GM19193 (cell line): ENCODE data around the gene MRTFA.

Source experiments
- POLR2A ChIP-seq: IDR thresholded peaks from 4 replicates; pipeline ENCODE4 v1.6.1; 2011; ENCODE audit not compliant: insufficient read depth, insufficient read length; ENCODE audit errors: extremely low read depth

Gene MRTFA

DNA sequence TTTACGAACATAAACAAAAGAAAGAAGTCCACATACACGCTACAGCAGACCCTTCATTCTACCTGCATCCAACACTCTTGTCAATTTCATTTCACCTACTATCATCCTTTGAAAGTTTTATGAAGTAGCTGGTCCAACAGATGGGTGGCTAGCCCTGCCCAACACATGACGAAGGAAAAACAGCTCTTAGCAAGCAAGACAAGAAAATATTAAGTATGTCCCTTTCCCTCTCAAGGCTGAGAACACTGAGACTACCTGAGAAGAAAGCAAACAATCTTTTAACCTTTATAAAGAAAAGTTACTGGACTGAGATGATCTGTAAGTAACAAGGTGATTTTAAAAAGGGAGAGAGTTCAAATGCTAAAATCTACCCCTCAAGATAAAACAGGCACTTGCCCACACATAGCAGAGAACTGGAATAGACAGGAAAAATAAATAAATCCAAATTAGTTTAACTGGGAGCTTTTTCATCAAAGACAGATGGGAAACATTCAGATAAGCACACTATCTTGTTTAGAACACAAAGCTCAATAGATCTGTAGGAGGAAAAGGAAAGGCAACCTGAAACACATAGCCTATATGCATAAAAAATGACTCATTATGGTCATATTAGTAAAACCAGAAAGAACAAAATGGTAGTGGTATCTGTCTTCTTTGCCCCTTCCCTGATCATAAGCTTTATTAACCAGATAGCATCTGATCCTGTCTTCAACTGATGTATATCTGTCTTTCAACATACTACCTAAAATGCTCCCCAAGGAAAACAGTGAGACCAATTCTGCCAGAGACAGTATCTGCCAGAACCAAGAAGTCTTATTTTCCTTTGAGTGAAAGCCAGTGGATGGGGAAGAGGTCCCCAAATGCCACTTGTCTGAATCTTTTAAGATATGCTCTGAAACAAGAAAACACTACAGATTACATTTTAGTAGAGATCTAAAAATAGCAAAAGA lies 104.3 kb downstream of the MRTFA start:
- TF ChIP-seq POLR2A, result no peak

DNA sequence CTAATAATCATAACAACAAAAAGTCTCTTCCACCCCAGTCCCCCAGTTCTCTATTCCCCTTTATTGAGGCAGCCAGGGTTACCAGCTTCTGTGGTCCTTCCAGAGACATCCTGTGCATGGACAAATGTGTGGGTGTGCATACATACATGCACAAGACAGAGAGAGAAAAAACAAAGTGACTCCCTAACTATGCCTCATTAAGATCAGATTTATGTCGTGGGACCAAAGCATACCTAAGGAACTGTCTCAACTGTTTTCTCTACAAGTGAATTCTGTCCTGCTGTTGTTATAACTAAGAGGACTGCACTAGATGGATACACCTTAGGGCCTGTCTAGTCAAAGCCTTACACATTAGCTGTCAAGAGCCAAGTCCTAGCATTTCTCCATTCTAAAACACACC lies 106.7 kb downstream of the MRTFA start:
- TF ChIP-seq POLR2A, result no peak

DNA sequence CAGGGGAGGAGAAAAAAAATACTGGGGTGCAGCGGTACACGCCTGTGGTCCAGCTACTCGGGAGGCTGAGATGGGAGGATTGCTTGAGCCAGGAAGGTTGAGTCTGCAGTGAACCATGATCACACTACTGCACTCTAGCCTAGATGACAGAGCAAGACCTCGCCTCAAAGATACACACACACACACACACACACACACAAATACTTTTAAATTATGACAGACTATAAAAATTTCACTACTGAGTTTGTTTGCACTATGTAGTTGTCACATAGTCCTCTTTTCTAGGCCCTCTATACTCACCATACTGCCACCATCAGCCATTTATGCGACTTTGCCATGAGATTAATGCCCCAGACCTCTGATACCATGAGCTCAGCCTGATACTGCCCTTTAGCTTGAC lies 109.6 kb downstream of the MRTFA start:
- no peak for TF ChIP-seq POLR2A

DNA sequence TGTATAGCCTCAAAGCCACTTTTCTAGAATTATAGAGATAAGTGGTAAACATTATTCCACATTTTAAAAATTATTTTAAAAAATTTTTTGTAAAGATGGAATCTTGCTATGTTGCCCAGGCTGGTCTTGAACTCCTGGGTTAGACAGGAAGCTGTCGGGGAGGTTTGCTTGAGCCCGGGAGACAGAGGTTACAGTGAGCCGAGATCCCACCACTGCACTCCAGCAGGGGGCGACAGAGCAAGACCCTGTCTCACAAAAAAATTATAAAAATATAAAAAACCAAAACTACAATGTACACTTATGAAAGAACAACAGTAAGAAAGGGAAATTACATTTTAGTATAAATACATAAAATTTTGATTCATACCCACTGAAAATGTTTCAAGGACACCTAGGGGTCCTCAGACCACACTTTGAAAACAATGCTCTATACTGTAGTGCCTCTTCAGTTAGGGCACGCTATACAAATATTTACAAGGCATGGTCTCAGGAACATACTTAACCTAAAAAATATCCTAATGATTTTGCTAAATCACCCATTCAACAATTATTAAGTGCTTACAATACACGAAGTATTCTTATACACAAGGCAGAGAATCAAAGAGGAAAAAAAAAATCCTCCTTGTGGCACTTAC lies 111.2 kb downstream of the MRTFA start:
- no peak for TF ChIP-seq POLR2A

DNA sequence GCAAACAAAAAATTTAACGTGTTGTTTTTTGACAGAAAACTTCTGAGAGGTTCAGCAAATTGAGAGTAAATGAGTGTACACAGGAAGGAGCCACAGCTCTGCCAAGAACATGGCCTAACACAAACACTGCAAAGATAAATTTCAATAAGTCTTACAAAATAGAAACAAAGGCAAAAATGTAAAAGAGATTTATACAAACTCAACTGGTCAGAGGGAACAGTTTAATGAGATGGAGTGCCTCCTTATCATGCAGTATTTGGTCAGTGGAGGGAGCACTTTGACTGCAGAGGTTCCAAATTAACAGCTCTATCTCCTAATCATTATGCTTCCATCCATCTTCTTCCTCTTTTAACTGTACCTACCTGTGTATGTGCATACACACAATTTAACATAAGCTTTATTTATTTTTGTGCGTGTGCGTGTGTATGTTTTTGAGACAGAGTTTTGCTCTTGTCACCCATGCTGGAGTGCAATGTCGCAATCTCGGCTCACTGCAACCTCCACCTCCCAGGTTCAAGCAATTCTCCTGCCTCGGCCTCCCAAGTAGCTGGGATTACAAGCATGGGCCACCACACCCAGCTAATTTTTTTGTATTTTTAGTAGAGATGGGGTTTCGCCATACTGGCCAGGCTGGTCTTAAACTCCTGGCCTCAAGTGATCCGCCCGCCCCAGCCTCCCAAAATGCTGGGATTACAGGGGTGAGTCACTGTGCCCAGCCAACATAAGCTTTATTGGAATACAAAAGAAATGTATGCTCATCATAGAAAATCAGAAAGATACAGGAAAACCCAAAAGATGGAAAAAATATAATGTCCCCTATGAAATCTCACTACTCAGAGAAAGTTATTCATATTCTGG lies 111.9 kb downstream of the MRTFA start:
- no peak for TF ChIP-seq POLR2A

DNA sequence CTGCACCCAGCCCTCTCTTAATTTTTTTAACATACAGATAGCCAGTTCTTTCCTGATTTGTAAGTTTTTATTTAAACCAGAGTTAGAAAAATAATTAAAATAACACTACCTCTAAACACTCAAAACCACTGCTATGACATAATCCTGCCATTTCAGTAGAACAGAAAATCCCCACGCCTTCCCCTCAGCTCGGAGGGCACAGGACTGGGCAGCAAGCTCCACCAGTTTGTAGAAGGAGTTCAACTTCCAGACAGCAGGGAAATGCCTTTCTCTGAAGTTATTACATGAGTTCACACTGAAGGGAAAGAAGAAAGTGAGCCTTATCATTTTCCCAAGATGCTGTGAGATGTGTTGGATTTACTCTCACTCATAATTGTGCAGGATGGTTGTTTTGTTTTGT lies 114.4 kb downstream of the MRTFA start:
- TF ChIP-seq POLR2A, result no peak

DNA sequence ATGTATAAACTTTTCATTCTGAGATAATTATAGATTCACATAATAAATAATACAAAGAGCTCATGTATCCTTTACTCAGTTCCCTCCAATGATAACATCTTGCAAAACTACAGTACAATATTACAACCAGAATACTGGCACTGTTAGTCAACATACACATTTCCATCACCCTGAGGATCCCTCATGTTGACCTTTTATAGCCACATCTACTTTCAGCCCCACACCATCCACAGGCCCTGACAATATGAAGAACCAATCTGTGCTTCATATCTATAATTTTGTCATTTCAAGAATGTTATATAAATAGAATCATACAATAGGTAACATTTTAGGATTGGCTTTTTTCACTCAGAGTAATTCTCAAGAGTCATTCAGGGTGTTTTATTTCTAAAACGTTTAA lies 115.5 kb downstream of the MRTFA start:
- no peak for TF ChIP-seq POLR2A

DNA sequence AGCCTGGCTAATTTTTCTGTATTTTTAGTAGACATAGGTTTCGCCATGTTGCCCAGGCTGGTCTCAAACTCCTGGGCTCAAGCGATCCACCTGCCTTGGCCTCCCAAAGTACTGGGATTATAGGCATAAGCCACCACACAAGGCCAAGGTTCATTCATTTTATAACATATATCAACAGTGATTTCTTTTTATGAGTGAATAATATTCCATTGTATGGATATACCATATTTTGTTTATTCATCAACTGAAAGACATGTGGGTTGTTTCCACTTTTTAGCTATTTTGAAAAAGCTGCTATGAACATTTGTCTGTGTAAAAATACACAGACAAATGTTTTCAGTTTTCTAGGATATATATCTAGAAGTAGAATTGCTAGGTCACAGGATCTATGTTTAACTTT lies 116.0 kb downstream of the MRTFA start:
- no peak for TF ChIP-seq POLR2A

DNA sequence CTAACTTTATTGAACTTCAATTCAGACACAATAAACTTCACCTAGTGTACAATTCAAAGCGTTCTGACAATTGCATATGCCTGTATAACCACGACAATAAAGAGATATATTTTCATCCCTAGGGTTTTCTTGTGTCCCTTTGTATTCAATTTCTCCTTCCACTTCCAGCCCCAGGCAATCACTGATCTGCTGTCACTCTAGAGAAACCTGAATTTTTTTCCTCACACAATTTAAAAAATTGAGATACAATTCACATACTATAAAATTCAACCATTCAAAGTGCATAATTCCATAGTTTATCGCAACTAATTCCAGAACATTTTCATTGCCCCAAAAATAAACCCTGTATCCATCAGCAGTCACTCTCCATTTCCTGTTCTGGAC lies 116.6 kb downstream of the MRTFA start:
- TF ChIP-seq POLR2A, result no peak

DNA sequence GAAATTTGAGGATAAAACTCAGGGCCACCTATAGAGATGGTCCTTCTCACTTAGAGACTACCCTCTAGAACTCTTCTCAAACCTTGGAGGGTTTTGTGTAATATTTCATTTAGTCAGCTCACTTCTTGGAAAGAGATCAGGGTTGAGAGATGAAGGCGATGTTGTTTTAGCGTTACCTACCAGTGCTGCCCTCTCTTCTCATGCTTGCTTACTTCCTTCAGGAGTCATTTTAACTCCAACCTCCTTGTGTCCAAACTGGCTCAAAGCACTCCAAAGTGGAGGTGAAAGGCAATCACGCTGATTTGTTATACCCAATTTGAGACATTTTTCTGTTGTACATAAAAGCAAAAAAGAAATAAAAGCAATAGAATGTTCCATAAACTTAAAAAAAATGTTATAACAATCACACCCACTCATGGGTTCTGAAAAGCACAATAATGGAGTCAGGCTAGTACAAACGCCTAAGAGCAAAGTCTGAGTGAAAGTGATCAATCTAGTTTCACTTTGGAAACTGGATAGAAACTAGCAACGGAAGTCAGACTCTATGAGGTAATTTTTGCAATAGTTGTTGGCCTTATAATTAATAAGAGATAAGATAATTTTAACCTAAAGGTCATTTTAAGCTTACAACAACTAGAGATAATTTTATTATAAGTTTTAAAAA lies 117.1 kb downstream of the MRTFA start:
- TF ChIP-seq POLR2A, result no peak

DNA sequence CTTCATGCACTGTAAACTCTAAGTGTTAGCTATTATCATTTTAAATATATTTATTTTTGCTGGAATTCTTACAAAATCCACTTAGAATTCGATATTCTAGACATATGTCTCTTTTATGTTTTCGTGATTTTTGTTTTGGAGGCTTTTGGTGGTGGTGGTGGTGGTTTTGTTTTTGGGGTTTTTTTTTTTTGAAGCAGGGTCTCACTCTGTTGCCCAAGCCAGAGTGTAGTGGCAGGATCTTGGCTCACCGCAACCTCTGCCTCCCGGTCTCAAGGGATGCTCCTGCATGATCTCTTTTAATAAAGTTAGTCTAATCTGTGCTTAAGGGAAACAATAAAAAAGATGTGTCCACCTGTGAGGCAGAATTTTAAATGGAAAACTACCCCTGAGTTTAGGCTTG lies 117.7 kb downstream of the MRTFA start:
- TF ChIP-seq POLR2A, result no peak

DNA sequence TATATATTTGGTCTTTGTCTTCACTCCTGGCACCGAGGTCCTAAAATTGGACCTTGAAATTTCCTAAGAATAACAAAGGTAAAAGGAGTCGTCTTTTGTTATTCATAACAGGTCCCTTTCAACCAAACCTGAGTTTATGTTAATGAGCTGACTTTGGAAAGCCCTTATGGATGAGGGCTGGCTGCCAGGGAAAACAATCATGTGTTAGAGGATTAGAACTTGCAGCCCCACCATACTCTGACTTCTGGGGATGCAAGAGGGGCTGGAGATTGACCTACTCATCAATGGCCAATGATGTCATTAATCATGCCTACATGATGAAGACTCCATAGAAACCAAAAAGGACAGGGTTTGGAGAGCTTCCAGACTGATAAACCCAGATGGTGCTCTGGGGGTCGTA lies 118.9 kb downstream of the MRTFA start:
- no peak for TF ChIP-seq POLR2A

DNA sequence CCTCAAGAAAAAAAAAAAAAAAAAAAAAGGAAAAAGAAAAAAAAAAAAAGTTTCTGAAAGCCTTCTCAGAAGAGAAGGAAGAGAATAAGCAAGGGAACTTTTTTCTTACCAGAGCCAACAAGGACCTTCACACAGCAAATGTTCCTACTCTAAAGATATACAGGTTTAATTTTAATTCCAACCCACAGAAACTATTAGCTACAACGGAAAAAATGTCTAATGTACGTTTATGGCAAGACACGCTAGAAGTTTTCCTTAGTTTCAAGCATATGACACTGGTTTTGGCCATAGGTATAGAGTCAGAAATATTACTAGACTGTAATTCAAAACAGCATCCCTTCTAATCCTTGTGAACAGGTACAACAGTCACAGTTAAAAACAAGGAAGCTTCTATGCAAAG lies 120.1 kb downstream of the MRTFA start:
- no peak for TF ChIP-seq POLR2A

DNA sequence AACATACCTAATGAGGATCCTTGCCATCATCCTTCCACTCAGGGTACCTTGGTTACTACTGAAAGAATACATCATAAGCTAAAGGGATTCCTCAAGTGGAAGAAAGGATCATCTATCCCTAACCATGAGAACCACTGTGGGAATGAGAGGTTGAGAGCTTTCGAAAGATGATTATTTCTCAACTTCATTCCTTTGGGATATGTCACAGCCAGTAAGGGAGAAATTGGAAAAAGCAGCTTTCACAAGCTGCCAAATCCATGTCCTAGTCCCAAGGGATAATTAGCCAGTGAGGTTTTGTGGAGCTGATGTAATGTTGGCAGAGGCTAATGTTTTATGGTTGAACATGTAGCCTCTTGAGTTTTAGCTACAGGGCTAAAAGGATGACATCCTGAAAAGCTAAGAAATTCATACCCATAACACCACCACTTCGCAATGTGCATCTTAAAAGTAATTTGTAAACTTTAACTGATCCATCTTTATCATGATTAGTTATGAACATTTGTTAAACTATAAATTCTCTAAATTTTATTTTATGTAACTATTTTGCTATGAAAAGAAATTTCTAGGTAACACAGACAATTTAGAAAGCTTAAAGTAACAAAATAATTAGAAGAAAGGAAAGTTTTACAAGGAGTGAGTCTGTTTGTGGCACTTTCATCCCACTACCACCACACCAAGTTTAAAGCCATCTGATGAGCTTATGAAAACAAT lies 123.9 kb downstream of the MRTFA start:
- no peak for TF ChIP-seq POLR2A

DNA sequence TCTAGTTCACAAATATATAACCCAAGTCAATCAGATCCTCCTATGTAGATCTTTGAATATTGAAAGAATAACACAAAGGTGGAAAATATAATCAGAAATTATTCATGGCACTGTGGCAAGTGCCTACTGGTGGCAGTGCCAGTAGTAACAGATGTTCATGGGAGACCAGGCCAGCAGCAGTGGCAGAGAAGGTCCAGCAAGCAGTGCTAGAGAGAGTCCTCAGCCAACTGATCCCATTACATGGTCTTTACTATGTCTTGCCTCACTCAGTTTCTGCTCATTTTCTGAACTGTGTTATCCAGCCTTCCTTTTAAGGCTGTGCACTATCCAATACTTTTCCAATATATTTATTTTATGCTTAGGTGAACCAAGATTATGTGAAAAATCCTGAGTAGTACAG lies 124.9 kb downstream of the MRTFA start:
- no peak for TF ChIP-seq POLR2A
